Measurements from ENCODE around the gene STYX. TPM values are rescaled to one million over a fixed set of nuclear protein-coding genes. Genes with fewer than 3 reads are reported as not detected.

Gene STYX
- total RNA-seq, 4 donors from 2014 or later, result 19.3 to 26.1 (median 22.5) TPM

GRCh38 chr14:52700701-52701172 is 29.2 kb upstream of the STYX start:
- H3K36me3 ChIP-seq, result no peaks in the 10 kb centered on the region
- H3K4me3 ChIP-seq, result no peak overlapping the region
- H3K9me3 ChIP-seq, result no peaks in the 10 kb centered on the region
- no peak overlapping the region for H3K27ac ChIP-seq
- 32 to 57% methylated on average over 2 of the region's 2 CpGs for WGBS, 2 donors (ENCODE audit: low coverage in 1 of 2)
- TF ChIP-seq EP300 (IDR thresholded peaks at IDR 0.05) (no peak), POLR2A (IDR thresholded peaks at IDR 0.05) (no peak), POLR2AphosphoS5 (IDR thresholded peaks at IDR 0.05) (no peak), CTCF (IDR thresholded peaks at IDR 0.05) (no peak)
- peaks cover 0 to 5% (median 0%) of the 10 kb centered on the region in 3 donors for H3K4me1 ChIP-seq
- no peaks in the 10 kb centered on the region for H3K27me3 ChIP-seq
- no peak for ATAC-seq

- Histone ChIP-seq H3K4me1 (peaks cover 0 to 5% (median 0%) of the 10 kb centered on the region in 3 donors), H3K27me3 (no peaks in the 10 kb centered on the region), H3K27ac (no peak overlapping the region), H3K9me3 (no peaks in the 10 kb centered on the region), H3K4me3 (no peak overlapping the region), H3K36me3 (no peaks in the 10 kb centered on the region)
- WGBS, 2 donors (ENCODE audit: low coverage in 1 of 2), result 65 to 68% methylated on average over 2 to 3 of the region's 3 CpGs
- ATAC-seq, result no peak
- TF ChIP-seq EP300 (IDR thresholded peaks at IDR 0.05) (no peak), POLR2AphosphoS5 (IDR thresholded peaks at IDR 0.05) (no peak), POLR2A (IDR thresholded peaks at IDR 0.05) (no peak), CTCF (IDR thresholded peaks at IDR 0.05) (no peak)
These were observed 28.7 kb upstream of the STYX start for GRCh38 chr14:52701223-52701622.

GRCh38 chr14:52703225-52703624 is 26.7 kb upstream of the STYX start:
- ATAC-seq, result no peak
- Histone ChIP-seq H3K36me3 (no peaks in the 10 kb centered on the region), H3K4me3 (no peak overlapping the region), H3K27me3 (no peaks in the 10 kb centered on the region), H3K4me1 (peaks cover 5 to 14% (median 6%) of the 10 kb centered on the region in 3 donors), H3K27ac (no peak overlapping the region), H3K9me3 (no peaks in the 10 kb centered on the region)
- TF ChIP-seq EP300 (IDR thresholded peaks at IDR 0.05), result no peak
- no peak for TF ChIP-seq POLR2A (IDR thresholded peaks at IDR 0.05)
- no peak for TF ChIP-seq POLR2AphosphoS5 (IDR thresholded peaks at IDR 0.05)
- no peak for TF ChIP-seq CTCF (IDR thresholded peaks at IDR 0.05)
- 57 to 75% methylated on average over 2 to 3 of the region's 3 CpGs for WGBS, 2 donors (ENCODE audit: low coverage in 1 of 2)

- H3K27ac ChIP-seq, result no peak overlapping the region
- peaks cover 0 to 2% of the 10 kb centered on the region in 2 donors for H3K36me3 ChIP-seq
- peaks cover 9 to 18% (median 9%) of the 10 kb centered on the region in 3 donors for H3K4me1 ChIP-seq
- no peaks in the 10 kb centered on the region for H3K27me3 ChIP-seq
- ATAC-seq, result no peak
- H3K9me3 ChIP-seq, result no peaks in the 10 kb centered on the region
- no peak overlapping the region for H3K4me3 ChIP-seq
- TF ChIP-seq EP300 (IDR thresholded peaks at IDR 0.05) (no peak), CTCF (IDR thresholded peaks at IDR 0.05) (no peak), POLR2A (IDR thresholded peaks at IDR 0.05) (no peak), POLR2AphosphoS5 (IDR thresholded peaks at IDR 0.05) (no peak)
- 87 to 88% methylated on average over 2 of the region's 2 CpGs for WGBS, 2 donors (ENCODE audit: low coverage in 1 of 2)
These were observed 26.3 kb upstream of the STYX start for GRCh38 chr14:52703664-52704063.

GRCh38 chr14:52706286-52706685 is 23.7 kb upstream of the STYX start:
- Histone ChIP-seq H3K27ac (peak overlapping the region; percentile 88 to 89 (median 88)), H3K4me1 (peaks cover 9 to 40% (median 11%) of the 10 kb centered on the region in 3 donors), H3K27me3 (no peaks in the 10 kb centered on the region), H3K36me3 (peaks cover 1 to 29% of the 10 kb centered on the region in 2 donors), H3K4me3 (peak overlapping the region; percentile 70 to 88), H3K9me3 (no peaks in the 10 kb centered on the region)
- ATAC-seq, result no peak
- TF ChIP-seq CTCF (IDR thresholded peaks at IDR 0.05), result no peak
- TF ChIP-seq EP300 (IDR thresholded peaks at IDR 0.05), result no peak
- no peak for TF ChIP-seq POLR2A (IDR thresholded peaks at IDR 0.05)
- no peak for TF ChIP-seq POLR2AphosphoS5 (IDR thresholded peaks at IDR 0.05)
- 44 to 78% methylated on average over 1 to 5 of the region's 5 CpGs for WGBS, 2 donors (ENCODE audit: low coverage in 1 of 2)
